Mesenchymal stem cell (in vitro differentiated cells and primary cell): ENCODE results near the gene MT1F.
A peak's percentile ranks its signal among the peaks of the same experiment; 100 is the strongest.

Experiments used
- DNase-seq: peaks from one replicate; pipeline ENCODE4 v3.0.0-alpha.2; 2013
- H2AFZ ChIP-seq: one replicate; pipeline ENCODE4 v1.6.1; 2013; ENCODE audit warnings: low read depth, mild to moderate bottlenecking, control low read depth, inconsistent platforms, low read length, moderate library complexity
- H2AK5ac ChIP-seq: 2 replicates; pipeline ENCODE4 v1.6.1; 2013; ENCODE audit warnings: low read length, moderate library complexity, mild to moderate bottlenecking, inconsistent platforms; ENCODE audit not compliant: severe bottlenecking
- H2BK120ac ChIP-seq: one replicate; pipeline ENCODE4 v1.6.1; 2013; ENCODE audit warnings: low read depth, mild to moderate bottlenecking, inconsistent platforms, low read length, moderate library complexity
- H2BK12ac ChIP-seq, 2 experiments: one replicate each; pipeline ENCODE4 v1.6.1; 2013; ENCODE audit warnings: inconsistent platforms in 2 of 2, low read length in 2 of 2, mild to moderate bottlenecking in 2 of 2, moderate library complexity in 2 of 2, control low read depth in 1 of 2
- H2BK15ac ChIP-seq: one replicate; pipeline ENCODE4 v1.6.1; 2013; ENCODE audit warnings: mild to moderate bottlenecking, low read depth, inconsistent platforms; ENCODE audit not compliant: poor library complexity, severe bottlenecking
- H2BK5ac ChIP-seq: 2 replicates; pipeline ENCODE4 v1.6.1; 2013; ENCODE audit warnings: low read depth, mild to moderate bottlenecking, low read length, control low read depth, inconsistent platforms; ENCODE audit not compliant: poor library complexity, severe bottlenecking
- H3K14ac ChIP-seq, 2 experiments: one replicate each; pipeline ENCODE4 v1.6.1; 2013; ENCODE audit warnings: inconsistent platforms in 2 of 2, low read length in 2 of 2, control low read depth in 1 of 2, mild to moderate bottlenecking in 1 of 2, moderate library complexity in 1 of 2
- H3K18ac ChIP-seq, 2 experiments: one replicate each; pipeline ENCODE4 v1.6.1; 2013; ENCODE audit warnings: inconsistent platforms in 2 of 2, low read length in 2 of 2, control low read depth in 1 of 2, low read depth in 1 of 2, mild to moderate bottlenecking in 1 of 2
- H3K23ac ChIP-seq, 2 experiments: one replicate each; pipeline ENCODE4 v1.6.1; 2013; ENCODE audit warnings: inconsistent platforms in 2 of 2, low read length in 2 of 2, mild to moderate bottlenecking in 2 of 2, moderate library complexity in 2 of 2, control low read depth in 1 of 2
- H3K27ac ChIP-seq: 2 replicates; pipeline ENCODE4 v1.5.1; 2013; ENCODE audit warnings: mild to moderate bottlenecking, moderate library complexity, low read length, control low read depth, inconsistent platforms; ENCODE audit not compliant: poor library complexity, severe bottlenecking
- H3K27me3 ChIP-seq, 2 experiments: 2 replicates each; pipeline versions ENCODE4 v1.6.1 to v1.7.0; 2013; ENCODE audit warnings: low read length in 2 of 2, mild to moderate bottlenecking in 2 of 2, moderate library complexity in 2 of 2, control low read depth in 1 of 2, inconsistent platforms in 1 of 2; ENCODE audit not compliant: control insufficient read depth in 1 of 2, insufficient read depth in 1 of 2
- H3K36me3 ChIP-seq, 2 experiments: 2 replicates each; pipeline versions ENCODE4 v1.6.1 to v1.7.0; 2013; ENCODE audit warnings: low read length in 2 of 2, control low read depth in 1 of 2, inconsistent platforms in 1 of 2, low read depth in 1 of 2, mild to moderate bottlenecking in 1 of 2; ENCODE audit not compliant: insufficient read depth in 2 of 2, control insufficient read depth in 1 of 2
- H3K4ac ChIP-seq, 2 experiments: one replicate each; pipeline ENCODE4 v1.6.1; 2013; ENCODE audit warnings: inconsistent platforms in 2 of 2, low read length in 2 of 2, mild to moderate bottlenecking in 2 of 2, moderate library complexity in 2 of 2, control low read depth in 1 of 2, low read depth in 1 of 2
- H3K4me1 ChIP-seq: 2 replicates; pipeline ENCODE4 v1.6.1; 2013; ENCODE audit warnings: low read depth, low read length, control low read depth; ENCODE audit not compliant: control insufficient read depth, insufficient read depth
- H3K4me2 ChIP-seq: 2 replicates; pipeline ENCODE4 v1.6.1; 2013; ENCODE audit warnings: low read length, mild to moderate bottlenecking, inconsistent platforms; ENCODE audit not compliant: poor library complexity, severe bottlenecking
- H3K4me3 ChIP-seq, 2 experiments: 2 replicates each; pipeline versions ENCODE4 v1.5.1 to v1.7.0; 2013; ENCODE audit warnings: low read length in 2 of 2, mild to moderate bottlenecking in 2 of 2, control low read depth in 1 of 2, low read depth in 1 of 2; ENCODE audit not compliant: insufficient read depth in 1 of 2
- H3K79me1 ChIP-seq: replicated peaks from 2 replicates; pipeline ENCODE4 v1.6.1; 2013; ENCODE audit warnings: mild to moderate bottlenecking, control low read depth, low read length, inconsistent platforms; ENCODE audit not compliant: poor library complexity, severe bottlenecking
- H3K9ac ChIP-seq: 2 replicates; pipeline ENCODE4 v1.7.0; 2013; ENCODE audit warnings: mild to moderate bottlenecking, low read length, moderate library complexity
- H3K9me3 ChIP-seq: 2 replicates; pipeline ENCODE4 v1.7.0; 2013; ENCODE audit warnings: mild to moderate bottlenecking, low read length; ENCODE audit not compliant: control insufficient read depth
- H4K8ac ChIP-seq: one replicate; pipeline ENCODE4 v1.6.1; 2013; ENCODE audit warnings: inconsistent platforms, mild to moderate bottlenecking, low read length, moderate library complexity
- H4K91ac ChIP-seq: one replicate; pipeline ENCODE4 v1.6.1; 2013; ENCODE audit warnings: mild to moderate bottlenecking, low read length, inconsistent platforms
- WGBS: methylation state at CpG from one replicate; pipeline ENCODE4 v1.1.7; 2013; ENCODE audit warnings: mixed read lengths; 5-methylcytosine and 5-hydroxymethylcytosine counted together

MT1F gene

DNA sequence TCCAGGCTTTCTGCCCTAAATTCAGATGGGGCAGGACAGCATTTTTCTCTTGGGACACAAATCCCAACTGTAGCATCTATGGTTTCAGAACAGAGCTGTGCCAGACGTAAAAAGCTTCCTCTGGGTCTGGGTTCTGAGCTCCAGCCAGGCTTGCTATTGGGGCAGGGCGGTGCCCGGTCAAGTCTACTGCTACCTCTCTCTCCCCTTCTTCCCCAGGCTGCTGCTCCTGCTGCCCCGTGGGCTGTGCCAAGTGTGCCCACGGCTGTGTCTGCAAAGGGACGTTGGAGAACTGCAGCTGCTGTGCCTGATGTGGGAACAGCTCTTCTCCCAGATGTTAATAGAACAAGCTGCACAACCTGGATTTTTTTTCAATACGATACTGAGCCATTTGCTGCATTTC, 24.2 kb upstream of the MT1F start:
- H2AK5ac ChIP-seq, result no peak overlapping the region
- 26% methylated on average over 7 of the region's 7 CpGs for WGBS
- H4K91ac ChIP-seq, result no peak overlapping the region
- H3K4me1 ChIP-seq, result peaks cover 26% of the 10 kb centered on the region
- H3K9me3 ChIP-seq, result no peaks in the 10 kb centered on the region
- H3K23ac ChIP-seq, result peak overlapping the region in 1 of 2 experiments; percentile 96
- H3K79me1 ChIP-seq, result no peaks in the 10 kb centered on the region
- H3K4me2 ChIP-seq, result no peak overlapping the region
- H2BK12ac ChIP-seq, result no peak overlapping the region
- no peak overlapping the region for H3K18ac ChIP-seq
- no peak overlapping the region for H4K8ac ChIP-seq
- DNase-seq, result no peak
- H3K27ac ChIP-seq, result no peak overlapping the region
- no peak overlapping the region for H3K14ac ChIP-seq
- no peak overlapping the region for H3K4me3 ChIP-seq
- H2AFZ ChIP-seq, result no peak overlapping the region
- H2BK15ac ChIP-seq, result no peak overlapping the region
- no peaks in the 10 kb centered on the region for H3K36me3 ChIP-seq
- H3K9ac ChIP-seq, result no peak overlapping the region
- H2BK120ac ChIP-seq, result no peak overlapping the region
- H2BK5ac ChIP-seq, result no peak overlapping the region
- H3K4ac ChIP-seq, result no peak overlapping the region
- peaks cover 16 to 66% of the 10 kb centered on the region in 2 experiments for H3K27me3 ChIP-seq

DNA sequence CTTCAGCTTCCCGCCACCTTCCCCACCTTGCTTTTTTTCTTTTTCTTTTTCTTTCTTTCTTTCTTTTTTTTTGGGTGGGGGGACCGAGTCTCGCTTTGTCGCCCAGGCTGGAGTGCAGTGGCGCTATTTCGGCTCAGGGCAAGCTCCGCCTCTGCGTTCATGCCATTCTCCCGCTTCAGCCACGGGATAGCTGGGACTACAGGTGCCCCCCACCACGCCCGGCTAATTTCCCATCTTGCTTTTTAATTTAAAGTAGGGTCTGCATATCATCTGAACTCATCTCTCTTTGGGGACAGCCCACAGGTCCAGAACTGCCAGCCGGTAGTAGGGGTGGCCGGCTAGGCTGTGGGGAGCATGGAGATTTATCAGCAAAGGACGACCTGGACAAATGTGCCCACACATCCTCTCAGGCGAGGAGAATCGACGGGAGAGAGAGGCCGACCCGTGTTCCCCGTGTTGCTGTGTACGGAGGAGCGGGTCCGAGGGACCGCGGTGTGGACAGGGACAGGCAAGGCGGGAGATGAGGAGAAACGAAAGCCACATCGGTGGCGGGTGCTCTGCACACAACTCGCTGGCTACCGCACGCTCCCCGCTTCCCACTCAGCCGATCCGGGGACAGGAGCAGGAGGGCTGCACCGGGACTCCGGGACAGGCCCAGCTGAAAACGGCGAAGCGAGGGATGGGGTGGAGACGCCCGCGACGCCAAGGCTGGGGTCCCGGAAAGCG, 22.9 kb upstream of the MT1F start:
- H3K36me3 ChIP-seq, result no peaks in the 10 kb centered on the region
- H3K9ac ChIP-seq, result no peak overlapping the region
- WGBS, result 3% methylated on average over 43 of the region's 47 CpGs
- H2BK12ac ChIP-seq, result no peak overlapping the region
- no peak overlapping the region for H2AK5ac ChIP-seq
- H2BK15ac ChIP-seq, result no peak overlapping the region
- no peak overlapping the region for H3K27ac ChIP-seq
- no peak overlapping the region for H3K4ac ChIP-seq
- peak overlapping the region; percentile 26 for H3K4me2 ChIP-seq
- no peak overlapping the region for H4K91ac ChIP-seq
- H3K4me3 ChIP-seq, result no peak overlapping the region
- H3K14ac ChIP-seq, result no peak overlapping the region
- H3K18ac ChIP-seq, result no peak overlapping the region
- H2BK120ac ChIP-seq, result no peak overlapping the region
- peaks cover 16 to 79% of the 10 kb centered on the region in 2 experiments for H3K27me3 ChIP-seq
- H4K8ac ChIP-seq, result no peak overlapping the region
- no peak overlapping the region for H2AFZ ChIP-seq
- no peak overlapping the region for H3K23ac ChIP-seq
- H2BK5ac ChIP-seq, result no peak overlapping the region
- H3K4me1 ChIP-seq, result peaks cover 24% of the 10 kb centered on the region
- H3K9me3 ChIP-seq, result no peaks in the 10 kb centered on the region
- no peak for DNase-seq
- no peaks in the 10 kb centered on the region for H3K79me1 ChIP-seq

DNA sequence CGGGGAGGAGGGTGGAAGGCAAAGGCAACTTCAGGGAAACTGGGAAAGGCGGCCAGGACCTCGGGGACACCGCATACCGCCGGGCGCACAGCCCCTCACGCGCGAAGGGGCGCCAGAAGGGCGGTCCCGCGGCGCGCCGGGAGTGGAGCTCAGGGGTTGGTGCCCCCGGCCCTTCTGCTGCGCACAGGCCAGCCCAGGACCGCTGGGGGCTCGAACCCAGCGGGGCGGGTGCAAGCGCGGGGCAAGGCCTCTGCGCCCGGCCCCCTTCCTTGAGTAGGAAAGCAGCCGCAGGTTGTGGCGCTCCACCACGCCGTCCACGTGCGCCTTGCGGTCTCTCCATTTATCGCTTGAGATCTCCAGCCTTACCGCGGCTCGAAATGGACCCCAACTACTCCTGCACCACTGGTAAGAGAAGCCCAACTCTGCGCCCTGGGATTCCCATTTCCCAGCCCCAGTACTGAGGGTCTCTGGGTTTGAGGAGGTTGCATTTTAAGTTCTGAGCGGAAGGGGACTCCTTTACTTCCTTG, 22.3 kb upstream of the MT1F start:
- WGBS, result 2% methylated on average over 39 of the region's 40 CpGs
- H3K4me1 ChIP-seq, result peaks cover 24% of the 10 kb centered on the region
- H3K4ac ChIP-seq, result no peak overlapping the region
- no peak overlapping the region for H4K91ac ChIP-seq
- H3K9me3 ChIP-seq, result no peaks in the 10 kb centered on the region
- H3K27ac ChIP-seq, result no peak overlapping the region
- H4K8ac ChIP-seq, result no peak overlapping the region
- no peak overlapping the region for H3K14ac ChIP-seq
- H2AK5ac ChIP-seq, result no peak overlapping the region
- H2AFZ ChIP-seq, result no peak overlapping the region
- H3K79me1 ChIP-seq, result no peaks in the 10 kb centered on the region
- H3K23ac ChIP-seq, result no peak overlapping the region
- no peak for DNase-seq
- no peak overlapping the region for H3K18ac ChIP-seq
- H3K9ac ChIP-seq, result no peak overlapping the region
- no peak overlapping the region for H2BK120ac ChIP-seq
- no peak overlapping the region for H2BK15ac ChIP-seq
- H2BK12ac ChIP-seq, result no peak overlapping the region
- peak overlapping the region; percentile 26 for H3K4me2 ChIP-seq
- no peak overlapping the region for H3K4me3 ChIP-seq
- peaks cover 16 to 82% of the 10 kb centered on the region in 2 experiments for H3K27me3 ChIP-seq
- H2BK5ac ChIP-seq, result no peak overlapping the region
- H3K36me3 ChIP-seq, result no peaks in the 10 kb centered on the region

DNA sequence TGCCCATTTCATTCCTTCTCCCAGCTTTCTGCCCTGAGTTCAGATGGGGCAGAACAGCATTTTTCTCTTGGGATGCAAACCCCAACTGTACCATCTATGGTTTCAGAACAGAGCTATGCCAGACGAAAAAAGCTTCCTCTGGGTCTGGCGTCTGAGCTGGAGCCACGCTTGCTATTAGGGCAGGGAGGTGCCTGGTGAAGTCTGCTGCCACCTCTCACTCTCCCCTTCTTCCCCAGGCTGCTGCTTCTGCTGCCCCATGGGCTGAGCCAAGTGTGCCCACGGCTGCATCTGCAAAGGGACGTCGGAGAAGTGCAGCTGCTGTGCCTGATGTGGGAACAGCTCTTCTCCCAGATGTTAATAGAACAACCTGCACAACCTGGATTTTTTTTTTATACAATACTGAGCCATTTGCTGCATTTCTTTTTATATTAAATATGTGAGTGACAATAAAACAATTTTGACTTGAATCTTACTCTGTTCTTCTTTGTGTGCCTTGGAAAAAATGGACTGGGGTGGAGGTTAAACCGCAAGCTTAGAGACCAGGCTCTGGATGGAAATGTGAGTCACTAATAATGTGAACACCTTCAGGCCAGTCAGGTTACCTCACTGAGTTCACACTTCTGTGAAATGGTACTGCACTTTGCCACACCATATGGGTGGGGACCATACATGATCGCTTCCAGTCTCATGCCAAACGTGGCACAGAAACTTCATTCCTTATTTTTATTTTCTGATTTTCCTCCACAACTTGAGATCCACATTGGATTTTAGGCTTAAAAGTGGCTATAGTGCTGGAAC, 20.9 kb upstream of the MT1F start:
- Histone ChIP-seq H3K23ac (no peak overlapping the region), H3K4ac (no peak overlapping the region), H2AFZ (no peak overlapping the region), H3K18ac (no peak overlapping the region), H2BK5ac (no peak overlapping the region), H3K27ac (no peak overlapping the region), H2BK15ac (no peak overlapping the region), H4K8ac (no peak overlapping the region), H3K4me2 (no peak overlapping the region), H3K79me1 (no peaks in the 10 kb centered on the region), H3K27me3 (peaks cover 16 to 89% of the 10 kb centered on the region in 2 experiments), H2BK12ac (no peak overlapping the region), H3K14ac (no peak overlapping the region), H3K4me1 (peaks cover 24% of the 10 kb centered on the region), H3K36me3 (no peaks in the 10 kb centered on the region), H2AK5ac (no peak overlapping the region), H4K91ac (no peak overlapping the region), H3K4me3 (no peak overlapping the region), H3K9me3 (no peaks in the 10 kb centered on the region), H2BK120ac (no peak overlapping the region), H3K9ac (no peak overlapping the region)
- no peak for DNase-seq
- 17% methylated on average over 9 of the region's 9 CpGs for WGBS
